NCI-H446 treated with DMSO at 0.1 percent for 48 hours (cell line): ENCODE results near the gene UBXN2A.
"Not testable (repeated sequence)": the region's sequence is repeated elsewhere in the genome, so short reads cannot be mapped to it uniquely, and the experiment has no call there.

Experiments
- DNase-seq: peaks from one replicate; lab custom pipeline; 2025; lab: John Stamatoyannopoulos, UW

Gene UBXN2A

GRCh38 chr2:23940718-23941620 lies 706 bp downstream of the UBXN2A start:
- DNase-seq = no peak

GRCh38 chr2:23941644-23942043 lies 1.4 kb downstream of the UBXN2A start:
- DNase-seq = no peak

- DNase-seq = no peak
Observed at GRCh38 chr2:23943666-23944065, 3.4 kb downstream of the UBXN2A start.

- DNase-seq = no peak
Observed at GRCh38 chr2:23944527-23944926, 4.3 kb downstream of the UBXN2A start.

- no peak for DNase-seq
Observed at GRCh38 chr2:23944976-23945375, 4.7 kb downstream of the UBXN2A start.

- DNase-seq = no peak
Observed at GRCh38 chr2:23947350-23947749, 7.1 kb downstream of the UBXN2A start.

GRCh38 chr2:23952558-23952957 lies 12.3 kb downstream of the UBXN2A start:
- DNase-seq = not testable (repeated sequence)

- DNase-seq = no peak
Observed at GRCh38 chr2:23953625-23954024, 13.4 kb downstream of the UBXN2A start.

GRCh38 chr2:23954325-23955014 lies 14.2 kb downstream of the UBXN2A start:
- DNase-seq = no peak

- DNase-seq = no peak
Observed at GRCh38 chr2:23967846-23968245, 27.6 kb downstream of the UBXN2A start.

- DNase-seq = no peak
Observed at GRCh38 chr2:23976883-23977282, 36.6 kb downstream of the UBXN2A start.

- no peak for DNase-seq
Observed at GRCh38 chr2:23988371-23988770, 48.1 kb downstream of the UBXN2A start.

GRCh38 chr2:23992931-23993330 lies 52.7 kb downstream of the UBXN2A start:
- no peak for DNase-seq

GRCh38 chr2:23993736-23994269 lies 53.5 kb downstream of the UBXN2A start:
- DNase-seq = no peak

GRCh38 chr2:23994567-23994966 lies 54.3 kb downstream of the UBXN2A start:
- no peak for DNase-seq

- no peak for DNase-seq
Observed at GRCh38 chr2:24007693-24008092, 67.4 kb downstream of the UBXN2A start.

GRCh38 chr2:24008672-24009366 lies 68.6 kb downstream of the UBXN2A start:
- DNase-seq = no peak

- DNase-seq = no peak
Observed at GRCh38 chr2:24009367-24009679, 69.1 kb downstream of the UBXN2A start.

- no peak for DNase-seq
Observed at GRCh38 chr2:24009680-24010476, 69.6 kb downstream of the UBXN2A start, which contains the start of gene MFSD2B. Gene MFSD2B, plus strand, starts transcription at chr2:24010085. Its CDS starts 12 bp downstream, at chr2:24010097.

- no peak for DNase-seq
Observed at GRCh38 chr2:24010477-24011249, 70.4 kb downstream of the UBXN2A start.
